ENCODE measurements around the gene SCNN1B.

DNA sequence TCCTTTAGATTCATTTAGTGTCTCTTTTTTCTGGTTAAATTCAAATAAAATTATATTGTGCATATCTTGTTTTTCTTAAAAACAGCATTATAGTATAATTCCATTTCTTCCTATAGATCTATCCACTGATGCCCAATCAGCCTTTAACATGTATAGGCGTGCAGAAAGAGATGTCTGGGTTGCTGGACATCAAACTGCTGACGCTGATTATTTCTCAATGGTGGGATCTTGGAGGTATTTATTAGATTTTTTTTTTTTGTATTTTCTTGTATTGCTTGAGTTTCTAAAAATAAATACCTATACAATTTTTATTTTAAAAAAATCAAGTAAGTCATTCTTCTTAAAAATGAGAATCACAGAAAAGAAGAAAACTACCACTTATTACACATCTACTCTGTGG lies 100.0 kb downstream of the SCNN1B start:
- TF ChIP-seq CTCF (IDR thresholded peaks at IDR 0.05) (no peak), POLR2A (IDR thresholded peaks at IDR 0.05) (no peak), POLR2AphosphoS5 (IDR thresholded peaks at IDR 0.05) (no peak), EP300 (IDR thresholded peaks at IDR 0.05; ENCODE audit: low read depth) (no peak)
